Activated CD4-positive, alpha-beta T cell treated with anti-CD3 and anti-CD28 coated beads for 4 hours (primary cell): ENCODE results near the gene HERC2.
A peak's percentile ranks its signal among the peaks of the same experiment; 100 is the strongest.
"Not testable (repeated sequence)": the region's sequence is repeated elsewhere in the genome, so short reads cannot be mapped to it uniquely, and the experiment has no call there.

Source experiments
- DNase-seq, 2 donors: peaks; one replicate each; pipeline ENCODE4 v3.0.0-alpha.2; 2020

Gene HERC2

DNA sequence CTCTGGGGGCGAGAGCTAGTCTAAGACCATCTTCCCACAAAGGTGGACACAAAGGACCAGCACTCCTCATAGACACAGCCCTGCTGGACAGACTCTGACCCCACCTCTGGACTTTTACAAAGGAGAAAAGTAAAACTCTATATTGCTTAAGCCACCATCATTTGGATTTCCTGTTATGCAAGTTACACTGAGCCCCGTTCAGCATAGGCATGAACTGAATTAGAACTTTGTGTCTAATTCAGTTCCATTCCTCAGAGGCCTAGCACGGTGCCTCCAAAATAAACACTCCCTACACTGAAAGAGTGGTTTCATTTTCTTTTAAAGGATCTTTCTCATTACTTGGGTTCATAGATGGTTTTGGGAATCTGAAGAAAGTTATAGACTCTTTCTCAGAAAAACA lies 143.7 kb downstream of the HERC2 start:
- DNase-seq, result no peak

DNA sequence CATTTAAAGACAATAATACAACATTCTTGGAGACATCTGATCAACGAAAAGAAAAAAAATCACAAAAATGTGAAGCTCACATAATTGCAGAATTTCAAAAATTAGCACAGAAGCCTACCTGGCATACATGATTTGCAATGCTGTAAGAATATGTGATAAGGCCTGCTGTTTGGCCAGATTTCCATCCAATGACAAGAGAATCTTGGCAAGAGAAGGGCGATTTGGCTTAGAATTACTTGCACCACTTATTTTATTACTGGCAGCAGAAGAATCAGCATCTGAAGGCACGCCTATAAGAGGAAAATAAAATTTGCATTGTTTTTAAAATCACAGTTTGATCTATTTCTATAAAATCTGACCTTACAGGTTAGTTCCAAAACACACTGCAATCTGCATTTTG lies 152.6 kb downstream of the HERC2 start:
- no peak for DNase-seq

DNA sequence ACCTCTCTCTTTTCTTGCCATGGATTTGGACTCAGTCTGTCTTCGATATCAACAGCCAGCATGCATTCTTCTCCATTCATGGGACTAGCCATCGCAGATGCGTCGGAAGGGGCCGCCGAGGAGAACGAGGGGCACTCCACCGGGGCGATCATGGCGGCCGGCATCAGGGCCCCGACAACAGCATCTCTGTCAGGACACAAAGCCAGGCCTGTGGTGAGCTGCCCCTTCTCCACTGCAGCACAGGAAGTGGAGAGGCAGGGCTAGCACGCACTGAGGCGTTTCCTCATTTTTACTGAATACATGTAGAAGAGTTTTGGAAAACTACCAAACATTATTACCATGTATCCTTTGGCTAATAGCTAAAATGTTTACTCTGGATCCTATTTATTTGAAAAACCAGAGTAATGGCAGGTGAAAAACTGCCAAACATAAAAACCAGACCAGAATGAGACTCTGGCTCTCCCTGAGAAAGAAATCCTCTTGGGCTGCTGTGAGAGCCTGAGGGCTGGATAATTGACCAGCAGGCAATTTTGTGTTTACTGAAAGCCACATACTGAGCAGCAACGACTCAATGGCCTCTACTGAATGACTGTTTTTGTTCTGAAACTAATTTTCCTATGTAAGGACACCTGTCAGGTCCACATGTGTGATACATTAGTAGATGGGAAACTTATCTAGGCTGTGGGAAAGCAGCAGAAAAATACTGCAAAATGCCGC lies 153.4 kb downstream of the HERC2 start:
- not testable (repeated sequence) for DNase-seq

DNA sequence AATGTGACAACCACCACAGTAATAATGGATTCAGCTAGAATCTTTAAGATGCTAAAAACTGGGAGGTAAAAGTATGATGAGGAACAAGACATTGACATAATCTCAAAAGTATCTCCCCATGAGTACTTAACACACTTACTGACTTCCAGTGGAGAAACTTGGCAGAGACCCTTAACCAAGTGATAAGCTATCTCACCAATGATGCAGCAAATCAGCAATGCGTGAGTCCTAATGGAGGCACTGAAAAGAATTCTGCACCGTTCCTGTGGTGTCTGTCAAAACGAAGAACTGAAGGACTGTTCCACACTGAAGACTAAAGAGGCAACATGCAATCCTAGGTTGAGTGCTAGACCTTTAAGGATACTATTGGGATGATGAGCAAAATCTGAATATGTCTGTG lies 154.9 kb downstream of the HERC2 start:
- DNase-seq, result no peak

DNA sequence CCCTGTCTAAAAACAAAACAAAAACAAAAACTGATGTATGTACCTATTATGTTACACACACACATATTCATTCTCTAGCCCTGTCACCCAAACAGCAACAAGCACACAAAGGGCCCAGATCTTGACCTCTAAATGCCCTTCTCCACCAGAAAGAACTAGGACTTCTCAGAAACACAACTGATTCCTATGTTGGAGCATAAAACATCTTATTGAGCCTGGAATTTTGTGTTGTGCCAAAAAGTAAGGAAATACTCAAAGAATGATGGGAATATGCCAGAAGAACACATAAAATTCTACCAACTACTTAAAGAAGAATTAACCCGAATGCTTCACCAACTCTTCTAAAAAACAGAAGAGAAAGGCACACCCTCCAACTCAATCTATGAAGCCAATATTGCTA lies 156.2 kb downstream of the HERC2 start:
- DNase-seq, result no peak

DNA sequence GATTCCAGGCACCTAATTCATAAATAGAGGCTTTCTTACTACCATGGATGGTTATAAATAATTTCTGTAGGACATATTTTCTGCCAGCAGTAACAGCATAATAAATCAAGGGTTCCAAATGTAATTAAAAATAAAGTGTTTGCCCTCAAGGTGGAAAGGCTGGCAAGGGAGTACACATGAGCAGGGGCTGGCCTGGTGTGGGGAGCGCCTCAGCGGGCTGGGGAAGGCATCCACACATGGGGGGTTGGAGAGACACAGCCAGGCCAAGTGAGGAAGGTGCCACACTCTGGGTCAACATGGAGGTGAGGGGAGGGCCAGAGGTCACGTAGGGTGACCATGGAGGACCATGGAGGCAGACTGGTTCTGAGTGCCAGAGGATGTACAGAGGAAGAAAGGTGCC lies 157.1 kb downstream of the HERC2 start:
- no peak for DNase-seq

DNA sequence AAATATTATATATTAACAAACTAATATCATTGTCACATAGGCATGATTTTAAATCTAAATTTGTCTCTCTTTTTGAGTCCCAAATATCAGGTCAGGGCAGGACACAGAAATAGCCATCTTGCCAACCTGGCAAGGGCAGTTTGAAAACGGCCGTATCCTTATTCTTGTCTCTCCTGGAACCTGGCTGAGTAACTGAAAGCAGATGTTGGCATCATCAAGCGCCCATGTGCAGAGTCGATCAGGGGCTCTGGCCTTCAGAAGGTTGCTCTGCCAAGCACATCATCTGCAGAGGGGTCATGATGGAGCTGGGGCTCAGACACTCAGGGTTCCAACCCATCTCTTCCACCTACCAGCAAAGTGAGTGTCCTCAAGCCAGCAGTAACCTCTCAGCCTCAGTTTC lies 167.7 kb downstream of the HERC2 start:
- DNase-seq, result no peak

DNA sequence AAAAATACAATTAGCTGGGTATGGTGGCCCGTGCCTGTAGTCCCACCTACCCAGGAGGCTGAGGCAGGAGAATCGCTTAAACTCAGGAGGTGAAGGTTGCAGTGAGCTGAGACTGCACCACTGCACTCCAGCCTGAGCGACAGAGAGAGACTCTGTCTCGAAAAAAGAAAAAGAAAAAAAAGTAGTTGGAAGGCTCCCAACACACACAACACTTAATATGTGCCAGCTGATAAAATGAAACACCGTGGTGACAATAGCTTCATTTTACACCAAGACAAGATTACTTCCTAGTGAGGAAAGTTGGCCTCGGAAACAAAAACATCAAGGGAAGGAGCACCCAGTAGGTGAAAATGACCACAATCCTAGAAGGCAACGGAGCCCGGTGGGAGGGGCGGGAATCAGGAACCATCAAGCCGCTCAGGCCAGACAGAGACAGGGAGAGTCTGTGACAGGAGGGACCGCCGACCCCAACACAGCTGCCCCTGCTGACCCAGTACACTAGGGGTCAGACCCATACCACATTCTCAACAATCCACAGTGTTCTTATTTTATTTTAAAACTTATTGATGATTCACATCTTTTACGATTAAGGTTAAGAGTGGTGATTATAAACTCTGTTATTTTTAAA lies 168.4 kb downstream of the HERC2 start:
- no peak for DNase-seq

DNA sequence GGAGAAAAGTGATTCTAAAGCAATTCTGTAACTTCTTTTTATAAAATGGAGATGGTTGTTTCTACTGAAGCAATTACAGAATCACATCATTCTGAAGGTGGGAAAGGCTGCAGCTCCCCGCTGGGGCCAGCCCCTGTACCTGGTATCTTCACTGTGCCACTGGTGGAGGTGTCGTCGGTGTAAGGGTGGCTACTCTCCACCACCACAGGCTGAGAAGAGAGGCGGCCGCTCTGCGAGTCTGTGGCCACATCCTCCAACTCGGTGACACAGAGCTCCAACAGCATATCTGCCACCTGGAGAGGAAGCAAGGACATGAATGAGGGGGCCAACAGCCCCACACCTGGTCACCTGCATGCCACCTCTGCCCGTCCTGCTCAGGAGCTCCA lies 169.4 kb downstream of the HERC2 start:
- not testable (repeated sequence) for DNase-seq

DNA sequence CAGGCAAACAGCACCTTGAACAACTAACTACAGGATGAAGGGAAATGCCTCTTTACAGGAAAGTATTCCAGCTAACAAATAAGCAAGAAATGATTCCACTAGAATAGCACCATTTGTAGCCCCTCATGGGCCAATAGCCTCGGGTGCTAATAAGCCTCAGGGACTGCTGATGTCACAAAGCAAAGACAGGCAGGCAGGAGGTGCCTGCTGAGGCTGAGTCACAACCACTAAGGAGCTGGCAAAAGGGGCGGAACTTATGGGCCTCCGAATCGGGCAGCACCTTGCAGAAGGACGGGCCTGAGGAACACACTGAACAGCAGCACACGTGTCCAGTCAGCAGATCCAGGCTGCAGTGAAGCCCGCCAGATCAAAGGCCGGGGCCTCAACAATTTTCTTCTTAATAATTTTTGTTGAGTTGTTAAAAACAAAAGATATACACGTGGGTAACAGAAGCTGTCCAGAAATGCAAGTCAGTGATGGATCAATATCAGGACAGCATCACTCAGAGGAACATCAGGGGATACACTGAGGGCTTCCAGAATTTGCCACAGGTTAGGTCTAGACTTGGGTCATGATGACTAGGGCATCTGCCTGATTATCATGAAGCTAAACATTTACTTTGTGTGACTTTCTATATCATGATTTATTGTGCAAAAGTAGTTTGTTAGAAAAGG lies 170.0 kb downstream of the HERC2 start:
- DNase-seq, result not testable (repeated sequence)

DNA sequence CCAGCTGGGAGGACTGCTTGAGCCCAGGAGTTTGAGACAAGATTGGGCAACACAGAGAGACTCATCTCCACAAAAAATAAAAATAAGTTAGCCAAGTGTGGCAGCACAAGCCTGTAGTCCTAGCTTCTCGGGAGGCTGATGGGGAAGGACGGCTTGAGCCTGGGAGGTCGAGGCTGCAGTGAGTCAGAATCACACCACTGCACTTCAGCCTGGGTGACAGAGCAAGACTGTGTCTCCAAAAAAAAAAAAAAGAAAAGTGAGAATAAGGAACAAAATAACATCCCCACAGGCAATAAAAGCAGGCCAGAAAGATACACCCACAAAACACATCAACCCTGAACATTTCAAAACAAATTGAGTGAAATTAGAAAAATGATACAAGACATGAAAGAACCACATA lies 174.2 kb downstream of the HERC2 start:
- DNase-seq, result no peak

DNA sequence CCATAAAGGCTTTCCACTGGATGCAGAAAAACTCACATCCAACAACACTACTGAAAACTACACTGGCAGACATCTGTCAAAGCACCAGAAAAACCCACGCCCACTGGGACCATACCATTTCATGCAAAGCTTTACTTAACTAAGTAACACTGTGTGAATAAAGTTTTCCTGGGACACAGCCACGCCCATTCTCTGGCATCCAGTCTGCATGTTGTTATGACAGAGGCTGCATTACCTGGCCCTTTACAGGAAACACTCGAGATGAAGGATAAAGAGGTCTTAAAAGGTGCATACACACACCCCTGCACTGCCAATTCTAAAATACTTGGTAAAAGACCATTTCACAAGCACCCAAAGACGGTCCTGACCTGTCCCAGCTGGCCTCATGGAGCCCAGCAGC lies 176.6 kb downstream of the HERC2 start:
- DNase-seq, result not testable (repeated sequence)

DNA sequence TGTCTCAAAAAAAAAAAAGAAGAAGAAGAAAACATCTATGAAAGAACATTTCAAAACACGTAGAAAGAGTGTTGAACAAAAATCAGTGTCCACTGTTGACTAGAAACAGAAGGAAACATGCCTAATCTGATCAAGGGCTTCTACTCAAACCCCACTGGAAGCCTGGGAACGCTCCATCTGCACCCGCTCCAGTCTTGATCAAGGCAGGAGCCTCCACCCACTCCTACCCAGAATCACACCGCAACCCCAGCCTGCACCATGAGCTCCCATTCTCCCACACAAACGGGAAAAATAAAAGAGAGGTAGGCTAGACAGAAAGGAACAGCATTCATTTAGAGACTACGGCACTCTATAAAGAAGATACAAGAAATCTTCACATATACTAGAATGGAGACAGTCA lies 181.9 kb downstream of the HERC2 start:
- DNase-seq, result no peak

DNA sequence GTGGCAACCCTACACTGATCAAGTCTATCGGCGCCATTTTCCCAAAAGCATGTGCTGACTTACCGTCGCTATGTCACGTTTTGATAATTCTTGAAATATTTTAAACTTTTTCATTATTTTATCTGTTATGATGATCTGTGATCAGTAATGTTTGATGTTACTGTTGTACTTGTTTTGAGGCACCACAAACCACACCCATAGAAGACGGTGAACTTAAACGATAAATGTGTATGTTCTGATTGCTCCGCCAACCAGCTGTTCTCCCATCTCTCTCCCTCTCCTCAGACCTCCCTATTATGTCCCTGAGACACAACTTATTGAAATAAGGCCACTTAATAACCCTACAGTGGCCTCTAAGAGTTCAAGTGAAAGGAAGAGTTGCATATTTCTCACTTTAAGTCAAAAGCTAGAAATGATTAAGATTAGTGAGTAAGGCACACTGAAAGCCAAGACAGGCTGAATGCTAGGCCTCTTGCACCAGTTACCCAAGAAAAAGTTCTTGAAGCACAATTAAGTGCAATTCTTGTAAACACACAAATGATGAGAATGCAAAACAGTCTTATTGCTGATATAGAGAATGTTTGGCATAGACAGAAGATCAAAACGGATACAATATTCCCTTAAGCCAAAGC lies 184.5 kb downstream of the HERC2 start:
- not testable (repeated sequence) for DNase-seq

DNA sequence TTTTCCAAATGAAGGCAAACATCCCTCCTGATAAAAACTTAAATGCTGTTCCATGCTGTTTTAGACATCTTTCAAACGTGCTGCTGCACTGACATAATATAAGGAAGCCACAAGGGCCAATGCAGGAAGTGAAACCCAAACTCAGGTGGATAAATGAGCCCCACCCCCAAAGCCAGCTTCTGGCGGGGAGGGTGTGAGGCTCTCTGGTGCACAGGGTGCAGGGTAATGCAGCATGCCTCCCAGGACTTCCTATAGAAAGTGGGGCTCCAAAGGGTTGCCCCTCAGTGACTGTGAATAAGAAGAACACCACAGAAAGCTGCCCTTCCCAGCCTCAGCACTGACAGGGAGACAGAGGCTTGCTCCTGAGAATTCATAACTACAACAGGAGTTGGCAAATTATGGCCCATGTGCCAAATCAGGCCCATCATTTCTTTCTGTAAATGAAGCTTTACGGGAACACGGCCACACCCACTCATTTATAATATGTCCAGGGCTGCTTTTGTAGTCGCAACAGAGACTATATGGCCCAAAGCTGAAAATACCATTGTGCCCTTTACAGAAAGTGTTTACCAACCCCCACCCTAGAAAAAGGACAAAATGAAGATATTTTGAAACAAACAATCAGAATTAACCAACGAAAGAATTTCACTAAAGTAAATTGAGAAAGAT lies 185.6 kb downstream of the HERC2 start:
- DNase-seq, result peak; percentile 6 to 15

DNA sequence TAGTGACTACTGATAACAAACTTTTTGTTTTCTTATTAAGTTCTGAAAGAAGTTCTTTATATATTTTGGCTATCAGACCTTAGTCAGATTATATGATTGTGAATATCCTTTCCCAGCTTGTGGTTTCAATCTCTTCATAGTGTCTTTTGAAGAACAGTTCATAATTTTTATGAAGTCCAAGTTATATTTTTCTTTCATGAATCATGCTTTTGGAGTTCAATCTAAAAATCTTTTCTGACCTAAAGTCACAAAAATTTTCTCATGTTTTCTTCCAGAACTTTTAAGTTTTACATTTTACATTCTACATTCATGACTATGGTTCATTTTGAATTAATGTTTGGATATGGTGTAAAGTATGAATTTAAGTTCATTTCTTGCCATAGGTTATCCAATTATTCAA lies 188.7 kb downstream of the HERC2 start:
- no peak for DNase-seq

DNA sequence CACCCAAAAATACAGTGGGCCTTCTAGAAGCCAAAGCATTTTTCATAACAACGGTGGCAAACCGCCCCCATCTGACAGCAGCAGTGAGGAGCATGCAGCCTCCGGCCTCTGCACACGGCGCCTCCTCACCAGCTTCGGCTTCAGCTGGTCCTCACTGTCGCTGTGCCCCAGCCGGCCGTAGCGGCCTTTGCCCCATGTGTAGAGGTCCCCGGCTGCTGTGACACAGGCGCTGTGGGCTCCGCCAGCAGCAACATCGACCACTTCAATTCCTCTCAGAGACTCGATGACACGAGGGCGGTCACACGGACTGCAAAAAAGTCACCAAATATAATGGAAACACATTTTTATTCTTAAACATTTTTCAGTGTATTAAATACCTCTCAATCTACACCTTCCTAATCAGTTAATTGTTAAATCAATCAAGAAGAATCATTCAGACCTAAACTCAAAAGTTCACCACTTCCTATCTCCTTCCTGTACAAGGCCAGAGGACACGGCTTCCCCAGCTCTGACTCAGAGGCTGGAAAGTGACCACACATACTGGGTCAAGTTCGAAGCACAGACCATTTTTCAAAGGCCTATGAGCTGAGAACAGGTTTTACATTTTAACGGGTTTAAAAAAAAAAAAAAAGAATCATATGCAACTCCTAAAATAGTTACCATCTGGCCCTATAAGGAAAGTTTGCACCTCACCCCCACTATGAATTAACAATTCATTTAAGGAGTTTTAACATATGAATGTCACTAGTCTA lies 189.3 kb downstream of the HERC2 start:
- DNase-seq, result no peak

DNA sequence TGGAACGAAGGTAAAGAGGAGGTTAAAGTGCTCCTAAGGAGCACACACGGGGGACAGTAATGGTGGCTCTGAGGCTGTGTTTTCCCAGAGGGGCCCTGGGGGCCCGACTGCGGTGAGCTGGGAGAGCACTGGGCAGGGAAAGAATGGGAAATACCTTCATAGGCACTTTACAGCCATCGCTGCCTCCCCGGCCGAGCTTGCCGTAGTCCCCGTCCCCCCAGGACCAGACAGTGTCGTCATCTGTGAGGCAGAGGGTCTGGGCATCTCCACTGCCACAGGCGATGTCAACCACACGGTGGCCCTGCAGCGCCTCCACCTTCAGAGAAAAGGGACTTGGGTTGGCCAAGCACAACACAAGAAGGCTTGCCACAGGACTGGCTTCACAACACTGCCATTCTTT lies 190.0 kb downstream of the HERC2 start:
- DNase-seq, result no peak

DNA sequence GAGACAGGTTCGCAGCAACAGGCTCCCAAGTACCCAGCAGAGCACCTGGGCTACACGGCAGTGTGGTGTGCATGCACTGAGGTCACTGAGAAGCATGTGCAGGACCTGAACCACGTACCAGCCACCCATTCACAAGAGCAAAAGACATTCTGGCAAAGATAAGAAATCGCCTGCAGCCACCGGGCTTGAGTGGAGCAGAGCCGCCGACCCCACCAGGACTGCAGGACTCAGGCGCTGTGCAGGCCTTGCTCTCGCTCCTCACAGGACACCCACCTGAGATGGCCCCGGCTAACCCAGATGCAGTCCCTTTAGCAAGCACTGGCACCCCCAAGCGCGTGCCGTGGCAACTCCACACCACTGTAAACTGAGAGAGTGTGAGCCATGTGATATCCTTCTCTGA lies 190.6 kb downstream of the HERC2 start:
- no peak for DNase-seq

DNA sequence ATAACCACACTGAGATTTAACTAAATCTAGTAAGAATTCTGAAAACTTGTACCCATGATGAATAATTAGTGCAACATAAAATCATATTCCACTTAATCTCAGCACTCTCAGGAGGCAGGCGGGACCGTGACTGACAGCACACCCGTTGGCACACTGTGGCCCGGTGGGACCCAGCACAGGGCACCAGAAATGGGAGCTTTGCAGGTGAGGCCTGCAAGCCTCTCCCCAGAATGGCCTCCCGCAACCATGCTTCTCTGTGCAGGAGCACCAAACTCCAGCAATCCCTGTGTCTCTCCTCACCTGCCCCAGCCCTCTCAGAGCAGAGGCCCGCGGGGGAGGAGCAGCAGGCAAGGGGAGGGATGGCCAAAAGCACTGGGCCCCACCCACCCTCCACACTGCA lies 191.3 kb downstream of the HERC2 start:
- DNase-seq, result no peak

DNA sequence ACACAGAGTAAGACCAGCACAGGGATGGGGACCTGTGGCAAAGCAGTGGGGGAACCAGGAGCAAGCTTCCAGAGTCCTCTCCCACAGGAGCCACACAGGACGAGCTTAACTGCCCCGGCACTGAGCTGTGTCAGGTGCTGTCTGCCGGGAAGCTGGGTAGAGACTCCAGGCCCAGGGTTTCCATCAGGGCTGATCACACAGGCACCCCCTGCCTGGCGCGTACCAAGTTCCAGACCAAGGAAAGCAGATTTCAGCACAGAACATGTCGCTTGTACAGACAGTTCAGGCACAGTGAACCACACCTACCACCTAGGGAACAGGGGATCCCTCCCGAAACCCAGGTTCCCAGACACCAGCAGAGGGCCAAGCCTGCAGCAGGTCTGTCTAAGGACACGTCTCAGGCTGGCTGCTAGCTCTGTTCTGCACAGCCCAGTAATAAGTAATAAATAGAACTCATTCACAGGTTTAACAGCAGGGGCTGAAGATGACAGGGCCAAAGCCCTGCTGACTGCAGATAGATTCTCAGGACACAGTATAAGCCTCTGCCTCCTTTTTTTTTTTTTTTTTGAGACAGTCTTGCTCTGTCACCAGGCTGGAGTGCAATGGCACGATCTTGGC lies 192.6 kb downstream of the HERC2 start:
- DNase-seq, result no peak

DNA sequence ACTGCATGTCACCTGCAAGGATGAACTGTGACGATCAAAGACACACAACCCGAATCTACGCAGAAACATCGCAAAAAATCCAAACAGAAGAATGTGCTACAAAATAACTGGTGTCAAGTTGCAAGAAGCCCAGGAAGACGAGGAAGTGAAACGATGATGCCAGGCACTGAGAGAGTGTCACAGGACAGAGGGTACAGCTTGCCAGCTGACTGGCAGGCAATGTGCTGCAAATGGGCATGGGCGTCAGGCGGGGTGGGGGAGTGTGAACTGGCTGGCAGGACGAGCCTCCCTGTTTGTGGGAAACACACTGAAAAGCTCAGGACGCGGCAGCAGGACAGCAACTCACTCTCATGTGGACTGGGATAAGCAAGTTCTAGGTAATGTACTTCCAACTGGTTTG lies 193.9 kb downstream of the HERC2 start:
- no peak for DNase-seq
